Activated CD8-positive, alpha-beta T cell treated with anti-CD3 and anti-CD28 coated beads, Interleukin-2, amount 10 ng/mL, durations not matched to agents 7 days and 5 days (primary cell): ENCODE results near the gene LIPC. TPM values are rescaled to one million over a fixed set of nuclear protein-coding genes. Genes with fewer than 3 reads are reported as not detected.

ENCODE experiments used
- ATAC-seq: fragments of 150-1000 bp; cut with Tn5 transposase; one replicate; pipeline ENCODE4 v1.10.0; 2021; ENCODE audit warnings: moderate library complexity
- CTCF ChIA-PET: fragments of 350-600 bp; sonication (Branson Sonifier 250); formaldehyde crosslinking; loops from one replicate; lab custom pipeline; 2021; ENCODE audit warnings: antibody characterized with exemption; lab: Charles Lee
- POLR2A ChIA-PET: fragments of 350-600 bp; sonication (Branson Sonifier 250); formaldehyde crosslinking; loops from one replicate; lab custom pipeline; 2021; ENCODE audit warnings: antibody characterized with exemption; lab: Charles Lee
- DNase-seq: peaks from one replicate; pipeline ENCODE4 v3.0.0-alpha.2; 2020
- H3K27ac Mint-ChIP-seq: one replicate; pipeline ENCODE4 v1.8.0; 2021; ENCODE audit warnings: mild to moderate bottlenecking, mixed read lengths
- H3K27me3 Mint-ChIP-seq: one replicate; pipeline ENCODE4 v1.8.0; 2021; ENCODE audit warnings: low read depth, mixed read lengths
- H3K36me3 Mint-ChIP-seq: one replicate; pipeline ENCODE4 v1.8.0; 2021; ENCODE audit warnings: low read depth, mixed read lengths
- H3K4me1 Mint-ChIP-seq: one replicate; pipeline ENCODE4 v1.8.0; 2021; ENCODE audit warnings: low read depth, mixed read lengths
- H3K4me3 Mint-ChIP-seq: one replicate; pipeline ENCODE4 v1.8.0; 2021; ENCODE audit warnings: mild to moderate bottlenecking, mixed read lengths
- H3K9me3 Mint-ChIP-seq: one replicate; pipeline ENCODE4 v1.8.0; 2022; ENCODE audit warnings: mixed read lengths; ENCODE audit not compliant: insufficient read depth
- total RNA-seq, 2 experiments: library from RNA; stranded (reverse); gene quantifications; one replicate each; pipeline ENCODE4 v1.2.3, GENCODE V29; 2021

Gene LIPC
- total RNA-seq, 2 experiments from 2014 or later, result 4.1 to 4.4 TPM

- Mint-ChIP-seq H3K27ac (no peak overlapping the region), H3K27me3 (no peaks in the 10 kb centered on the region), H3K4me3 (no peak overlapping the region), H3K9me3 (no peaks in the 10 kb centered on the region), H3K36me3 (peaks cover 4% of the 10 kb centered on the region), H3K4me1 (peaks cover 25% of the 10 kb centered on the region)
- ATAC-seq (no peak), DNase-seq (no peak)
- POLR2A ChIA-PET, result no interaction called here
- CTCF ChIA-PET, result no interaction called here
These were observed 24.5 kb upstream of the LIPC start for GRCh38 chr15:58407236-58407775.

DNA sequence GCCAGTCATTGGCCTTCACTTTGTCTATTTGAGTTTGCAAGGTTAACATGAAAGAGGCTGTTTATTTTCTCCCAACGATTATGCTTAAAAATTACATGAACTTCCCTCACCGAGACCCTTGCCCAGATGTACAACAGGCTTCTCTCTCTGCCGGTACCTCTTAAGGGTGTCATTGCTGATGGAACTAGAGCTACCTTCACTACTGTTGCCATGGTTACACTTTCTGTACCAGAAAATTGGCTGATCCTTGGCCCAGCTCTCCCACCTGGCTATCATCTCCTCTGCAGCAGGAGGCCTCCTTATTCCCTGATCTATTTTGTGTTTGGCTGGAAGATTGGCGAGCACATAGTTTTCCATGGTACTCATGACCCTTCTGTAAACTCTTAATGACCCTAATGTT is 24.0 kb upstream of the LIPC start:
- Mint-ChIP-seq H3K9me3 (no peaks in the 10 kb centered on the region), H3K4me1 (peaks cover 25% of the 10 kb centered on the region), H3K27me3 (no peaks in the 10 kb centered on the region), H3K4me3 (no peak overlapping the region), H3K27ac (no peak overlapping the region), H3K36me3 (peaks cover 4% of the 10 kb centered on the region)
- no peak for ATAC-seq
- ChIA-PET POLR2A (no interaction called here), CTCF (no interaction called here)
- no peak for DNase-seq

- CTCF ChIA-PET, result interaction anchor here (0.9 to 1.9 kb wide), 3 partner anchors 30 to 349 kb away, joined by 4 to 6 read pairs (median 4); no protein-coding TSS in a partner anchor
- Mint-ChIP-seq H3K27me3 (no peaks in the 10 kb centered on the region), H3K27ac (peak overlapping the region; percentile 90), H3K9me3 (no peaks in the 10 kb centered on the region), H3K4me3 (peak overlapping the region; percentile 84), H3K4me1 (peaks cover 25% of the 10 kb centered on the region), H3K36me3 (peaks cover 6% of the 10 kb centered on the region)
- ATAC-seq (peak; percentile 18), DNase-seq (no peak)
- POLR2A ChIA-PET, result interaction anchor here (0.7 to 2.1 kb wide), 4 partner anchors 11 to 107 kb away, joined by 3 to 8 read pairs (median 4); no protein-coding TSS in a partner anchor
These were observed 21.9 kb upstream of the LIPC start for GRCh38 chr15:58409861-58410260.

DNA sequence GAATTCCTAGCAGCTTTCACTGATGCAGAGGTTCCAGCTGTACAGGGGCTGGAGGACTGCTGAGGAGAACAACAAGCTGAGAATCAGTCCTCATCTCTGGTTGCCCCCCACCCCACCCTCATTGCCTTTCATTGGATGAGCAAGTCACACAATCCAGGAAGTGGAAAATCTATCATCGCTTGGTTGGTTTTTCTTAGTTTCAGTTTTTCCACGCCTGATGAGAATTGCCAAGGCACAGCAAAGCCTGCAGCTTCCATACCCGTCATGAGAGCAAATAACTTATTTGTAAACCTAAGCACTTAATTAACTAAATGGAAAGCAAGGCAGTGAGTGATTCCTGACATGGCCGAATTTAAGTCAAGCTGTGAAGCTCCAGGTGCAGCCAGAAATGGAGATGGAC is 21.4 kb upstream of the LIPC start:
- Mint-ChIP-seq H3K27ac (peak overlapping the region; percentile 90), H3K4me1 (peaks cover 25% of the 10 kb centered on the region), H3K27me3 (no peaks in the 10 kb centered on the region), H3K36me3 (peaks cover 6% of the 10 kb centered on the region), H3K9me3 (no peaks in the 10 kb centered on the region), H3K4me3 (peak overlapping the region; percentile 84)
- ATAC-seq, result peak; percentile 89
- ChIA-PET POLR2A (interaction anchor here (0.7 to 2.1 kb wide), 5 partner anchors 8 to 107 kb away, joined by 3 to 8 read pairs (median 3); no protein-coding TSS in a partner anchor), CTCF (interaction anchor here (0.7 to 1.9 kb wide), 5 partner anchors 30 to 348 kb away, joined by 3 to 6 read pairs (median 4); no protein-coding TSS in a partner anchor)
- DNase-seq, result peak; percentile 69

- CTCF ChIA-PET, result no interaction called here
- H3K4me3 Mint-ChIP-seq, result no peak overlapping the region
- POLR2A ChIA-PET, result no interaction called here
- H3K36me3 Mint-ChIP-seq, result peaks cover 10% of the 10 kb centered on the region
- H3K9me3 Mint-ChIP-seq, result peaks cover 8% of the 10 kb centered on the region
- H3K27me3 Mint-ChIP-seq, result no peaks in the 10 kb centered on the region
- DNase-seq, result no peak
- H3K4me1 Mint-ChIP-seq, result peaks cover 25% of the 10 kb centered on the region
- no peak overlapping the region for H3K27ac Mint-ChIP-seq
- ATAC-seq, result no peak
These were observed 18.5 kb upstream of the LIPC start for GRCh38 chr15:58413253-58413652.

- H3K27ac Mint-ChIP-seq, result no peak overlapping the region
- ATAC-seq, result no peak
- H3K27me3 Mint-ChIP-seq, result no peaks in the 10 kb centered on the region
- ChIA-PET CTCF (interaction anchor here (1.2 kb wide), 1 partner anchor 188 kb away, joined by 4 read pairs; no protein-coding TSS in a partner anchor), POLR2A (no interaction called here)
- peaks cover 13% of the 10 kb centered on the region for H3K4me1 Mint-ChIP-seq
- H3K36me3 Mint-ChIP-seq, result peaks cover 7% of the 10 kb centered on the region
- H3K4me3 Mint-ChIP-seq, result no peak overlapping the region
- H3K9me3 Mint-ChIP-seq, result peaks cover 8% of the 10 kb centered on the region
- DNase-seq, result no peak
These were observed 16.2 kb upstream of the LIPC start for GRCh38 chr15:58415636-58416035.

GRCh38 chr15:58416963-58417362 is 14.8 kb upstream of the LIPC start:
- H3K4me3 Mint-ChIP-seq, result no peak overlapping the region
- DNase-seq (no peak), ATAC-seq (no peak)
- H3K9me3 Mint-ChIP-seq, result peaks cover 8% of the 10 kb centered on the region
- H3K27me3 Mint-ChIP-seq, result no peaks in the 10 kb centered on the region
- no peak overlapping the region for H3K27ac Mint-ChIP-seq
- peaks cover 3% of the 10 kb centered on the region for H3K4me1 Mint-ChIP-seq
- peaks cover 7% of the 10 kb centered on the region for H3K36me3 Mint-ChIP-seq
- ChIA-PET CTCF (no interaction called here), POLR2A (no interaction called here)

DNA sequence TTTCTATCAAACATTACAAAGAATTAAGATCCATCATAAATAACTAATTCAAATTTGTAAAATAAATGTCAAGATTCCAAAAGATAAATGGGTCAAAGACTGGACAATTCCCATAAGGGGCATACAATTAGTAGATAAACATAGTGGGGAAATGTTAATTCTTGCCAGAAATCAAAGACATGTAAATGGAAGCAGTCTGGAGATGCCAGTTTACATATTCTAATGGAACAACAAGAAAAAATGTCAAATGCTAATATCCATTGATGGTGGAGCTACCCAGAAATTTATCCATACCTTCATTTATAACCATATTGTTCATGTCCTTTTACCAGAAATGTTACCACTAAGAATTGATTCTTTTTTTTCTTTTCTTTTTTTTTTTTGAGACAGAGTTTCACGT is 13.7 kb upstream of the LIPC start:
- Mint-ChIP-seq H3K27me3 (no peaks in the 10 kb centered on the region), H3K4me1 (peaks cover 3% of the 10 kb centered on the region), H3K9me3 (peaks cover 8% of the 10 kb centered on the region), H3K4me3 (no peak overlapping the region), H3K36me3 (peaks cover 7% of the 10 kb centered on the region), H3K27ac (no peak overlapping the region)
- CTCF ChIA-PET, result no interaction called here
- ATAC-seq, result no peak
- POLR2A ChIA-PET, result no interaction called here
- no peak for DNase-seq

DNA sequence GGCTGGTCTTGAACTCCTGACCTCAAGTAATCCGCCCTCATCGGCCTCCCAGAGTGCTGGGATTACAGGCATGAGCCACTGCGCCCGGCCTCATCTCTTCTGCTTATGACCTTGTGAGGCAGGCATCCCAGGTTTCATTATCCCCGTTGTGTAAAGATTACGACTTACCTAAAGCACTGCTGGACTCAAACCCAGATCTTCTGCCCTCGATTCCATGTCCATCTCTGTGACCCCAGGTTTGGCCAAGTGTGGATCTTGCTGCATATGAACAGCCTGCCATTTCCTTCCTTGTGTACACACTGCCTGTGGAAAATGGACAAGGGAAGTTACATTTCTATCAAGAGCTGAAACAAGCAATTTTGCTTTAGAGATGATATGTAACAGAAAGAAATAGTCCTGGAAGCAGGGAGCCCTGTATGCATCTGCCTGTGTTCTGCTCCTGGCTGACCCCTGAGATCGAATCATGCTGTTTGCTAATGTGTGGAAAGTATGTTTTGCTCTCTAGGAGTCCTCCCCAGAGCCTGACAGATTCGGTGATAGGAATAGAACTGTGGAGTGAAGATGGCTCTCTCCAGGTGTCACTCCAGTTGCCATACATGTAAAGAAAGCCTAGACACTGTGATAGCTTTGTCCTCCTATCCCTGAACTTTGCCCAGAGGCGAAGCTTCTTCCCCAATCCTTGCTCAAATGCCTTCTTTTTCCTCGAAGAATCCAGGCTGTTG is 11.8 kb upstream of the LIPC start:
- H3K4me3 Mint-ChIP-seq, result no peak overlapping the region
- ATAC-seq (no peak), DNase-seq (no peak)
- no peak overlapping the region for H3K27ac Mint-ChIP-seq
- H3K4me1 Mint-ChIP-seq, result peaks cover 3% of the 10 kb centered on the region
- peaks cover 7% of the 10 kb centered on the region for H3K36me3 Mint-ChIP-seq
- POLR2A ChIA-PET, result interaction anchor here (2.4 kb wide), 1 partner anchor 9 kb away, joined by 8 read pairs; no protein-coding TSS in a partner anchor
- no peaks in the 10 kb centered on the region for H3K27me3 Mint-ChIP-seq
- H3K9me3 Mint-ChIP-seq, result peaks cover 8% of the 10 kb centered on the region
- CTCF ChIA-PET, result interaction anchor here (0.6 to 0.8 kb wide), 2 partner anchors 169 to 192 kb away, joined by 3 to 4 read pairs; no protein-coding TSS in a partner anchor

- ChIA-PET POLR2A (interaction anchor here (2.4 kb wide), 1 partner anchor 10 kb away, joined by 8 read pairs; no protein-coding TSS in a partner anchor), CTCF (interaction anchor here (0.8 to 1.1 kb wide), 2 partner anchors 151 to 192 kb away, joined by 3 to 4 read pairs; no protein-coding TSS in a partner anchor)
- peaks cover 8% of the 10 kb centered on the region for H3K9me3 Mint-ChIP-seq
- ATAC-seq (no peak), DNase-seq (no peak)
- peaks cover 6% of the 10 kb centered on the region for H3K36me3 Mint-ChIP-seq
- no peak overlapping the region for H3K27ac Mint-ChIP-seq
- peaks cover 3% of the 10 kb centered on the region for H3K4me1 Mint-ChIP-seq
- H3K4me3 Mint-ChIP-seq, result no peak overlapping the region
- no peaks in the 10 kb centered on the region for H3K27me3 Mint-ChIP-seq
These were observed 11.2 kb upstream of the LIPC start for GRCh38 chr15:58420579-58421043.

DNA sequence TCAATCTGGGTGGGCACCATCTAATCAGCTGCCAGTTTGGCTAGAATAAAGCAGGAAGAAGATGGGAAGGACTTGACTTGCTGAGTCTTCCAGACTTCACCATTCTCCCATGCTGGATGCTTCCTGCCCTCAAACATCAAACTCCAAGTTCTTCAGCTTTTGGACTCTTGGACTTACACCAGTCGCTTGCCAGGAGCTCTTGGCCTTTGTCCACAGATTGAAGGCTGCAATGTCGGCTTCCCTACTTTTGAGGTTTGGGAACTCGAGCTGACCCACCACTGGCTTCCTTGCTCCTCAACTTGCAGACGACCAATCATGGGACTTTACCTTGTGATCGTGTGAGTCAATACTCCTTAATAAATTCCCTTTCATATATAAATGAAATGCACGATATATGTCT is 8.6 kb upstream of the LIPC start:
- peaks cover 3% of the 10 kb centered on the region for H3K4me1 Mint-ChIP-seq
- ChIA-PET CTCF (no interaction called here), POLR2A (no interaction called here)
- no peak overlapping the region for H3K4me3 Mint-ChIP-seq
- no peak for ATAC-seq
- no peak overlapping the region for H3K27ac Mint-ChIP-seq
- H3K9me3 Mint-ChIP-seq, result no peaks in the 10 kb centered on the region
- peaks cover 3% of the 10 kb centered on the region for H3K36me3 Mint-ChIP-seq
- H3K27me3 Mint-ChIP-seq, result no peaks in the 10 kb centered on the region
- DNase-seq, result no peak
